GM21367 (cell line): ENCODE measurements around the gene CYB561D1.

Experiments used
- ATAC-seq: cut with Tn5 transposase; IDR thresholded peaks from one replicate; pipeline ENCODE4 v1.9.1; 2021; ENCODE audit not compliant: unreplicated experiment

Gene CYB561D1

DNA sequence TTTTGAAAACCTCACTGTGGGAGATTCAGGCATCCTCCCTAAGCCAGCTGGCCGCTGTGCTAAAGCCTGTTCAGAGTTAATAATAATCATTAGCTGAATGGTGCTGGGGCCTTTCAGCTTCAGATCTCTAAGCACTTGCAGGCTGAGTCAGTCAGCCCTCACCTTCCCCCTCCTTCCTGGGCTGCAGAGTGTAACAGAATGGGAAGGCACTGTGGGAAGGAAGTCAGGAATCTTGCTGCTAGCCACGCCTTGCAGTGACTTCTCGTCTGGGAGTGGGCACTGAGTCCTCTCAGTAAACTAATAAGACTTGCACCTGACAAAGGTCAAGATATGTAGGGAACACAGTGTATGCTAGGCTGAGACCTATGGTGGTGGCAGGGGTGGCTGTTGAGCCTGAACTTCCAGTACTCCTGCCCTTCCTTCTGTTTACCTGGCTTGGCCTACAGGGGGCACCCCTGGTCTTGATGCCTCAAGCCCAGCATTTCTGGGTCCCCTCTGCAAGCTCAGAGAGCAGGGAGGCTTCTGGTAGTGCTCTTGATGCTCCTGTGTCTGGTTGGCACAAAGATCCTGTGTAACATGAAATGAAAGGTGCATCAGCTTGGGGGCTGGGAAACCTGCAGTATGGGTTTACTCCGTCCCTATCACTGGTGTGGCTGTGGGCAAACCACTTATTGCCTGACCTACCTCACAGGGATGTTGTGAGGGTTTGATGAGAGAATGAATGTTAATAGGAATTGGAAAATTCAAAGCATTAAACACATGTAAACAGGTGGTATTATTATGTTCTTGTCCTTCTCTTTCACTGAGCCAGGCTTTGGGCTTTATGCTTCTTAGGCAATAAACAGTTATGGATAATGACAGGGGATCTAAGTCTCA lies 6.0 kb downstream of the CYB561D1 start:
- ATAC-seq, result no peak

DNA sequence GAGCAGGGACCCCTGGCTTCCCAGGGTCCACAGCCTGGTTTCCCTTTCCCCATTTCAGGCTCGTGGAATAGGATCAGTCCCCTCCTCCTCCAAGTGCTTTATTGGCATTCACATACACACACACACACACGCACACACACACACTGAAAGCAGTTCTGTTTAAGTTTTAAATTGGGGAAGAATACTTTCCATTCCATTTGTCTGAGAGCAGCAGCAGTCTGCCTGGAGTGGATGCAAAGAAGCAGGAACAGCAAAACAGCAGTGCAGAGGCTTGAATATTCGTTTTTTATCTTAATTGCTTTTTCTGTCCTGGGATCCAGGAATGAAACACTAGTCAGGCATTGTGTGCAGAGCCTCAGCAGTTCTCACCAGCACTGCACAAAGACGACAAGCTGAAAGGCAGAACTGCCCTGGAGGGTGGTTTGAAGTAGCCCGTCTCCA lies 7.1 kb downstream of the CYB561D1 start:
- ATAC-seq, result no peak

DNA sequence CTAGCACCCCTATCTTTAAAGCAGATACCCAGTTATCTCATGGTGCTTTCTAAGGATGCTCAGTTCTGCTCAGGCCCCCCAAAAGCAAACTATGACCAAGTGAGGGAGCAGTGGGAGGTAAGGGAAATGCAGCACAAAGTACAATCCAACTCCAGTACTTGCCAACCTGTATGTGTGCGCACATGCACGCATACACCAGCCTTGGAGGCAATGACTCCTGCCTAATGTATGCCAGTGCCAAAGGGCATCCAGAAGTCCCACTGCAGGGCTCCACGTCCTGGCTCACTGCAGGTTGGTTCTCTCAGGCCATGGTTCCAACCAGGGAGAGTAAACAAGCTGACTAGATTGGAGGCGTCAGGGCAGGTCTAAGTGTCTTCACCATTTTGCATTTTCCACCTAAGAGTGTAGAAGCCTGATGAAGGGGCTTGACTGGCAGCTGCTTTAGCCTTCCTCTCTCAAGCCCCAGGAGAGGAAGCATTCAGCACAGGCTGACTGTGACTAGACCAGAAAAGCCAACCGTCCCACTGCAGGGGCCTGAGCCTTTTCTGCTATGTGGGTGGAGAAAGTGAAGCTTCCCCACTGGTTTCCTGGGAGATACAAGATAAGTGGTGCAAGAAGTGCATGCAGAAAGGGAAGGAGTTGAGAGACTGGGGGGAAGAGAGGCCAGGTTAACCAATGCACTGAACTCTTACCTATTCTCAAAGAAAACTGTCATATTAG lies 7.9 kb downstream of the CYB561D1 start:
- ATAC-seq, result no peak

DNA sequence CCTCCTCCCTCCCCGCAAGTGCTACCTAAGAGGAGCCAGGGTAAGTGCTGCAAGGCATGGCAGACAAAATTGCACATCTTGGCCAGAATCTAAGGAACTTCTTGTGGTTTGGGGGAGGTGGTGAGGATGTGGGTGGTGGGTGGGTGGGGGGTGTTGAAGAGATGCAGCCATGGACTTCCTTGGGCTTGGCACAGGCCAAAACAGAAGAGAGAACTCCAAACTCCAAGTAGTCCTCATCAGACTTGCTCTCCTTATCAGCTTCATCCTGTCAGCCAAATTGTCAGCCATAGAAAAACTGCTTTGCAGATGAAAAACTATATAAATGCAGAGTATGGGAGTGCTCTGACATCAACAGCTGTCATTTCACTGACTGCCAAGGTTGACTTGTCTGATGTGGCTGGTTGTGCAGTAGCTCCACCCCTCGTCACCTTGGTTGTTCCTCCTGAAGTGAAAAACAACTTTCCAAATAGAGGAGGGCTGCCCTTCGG lies 8.5 kb downstream of the CYB561D1 start:
- no peak for ATAC-seq

DNA sequence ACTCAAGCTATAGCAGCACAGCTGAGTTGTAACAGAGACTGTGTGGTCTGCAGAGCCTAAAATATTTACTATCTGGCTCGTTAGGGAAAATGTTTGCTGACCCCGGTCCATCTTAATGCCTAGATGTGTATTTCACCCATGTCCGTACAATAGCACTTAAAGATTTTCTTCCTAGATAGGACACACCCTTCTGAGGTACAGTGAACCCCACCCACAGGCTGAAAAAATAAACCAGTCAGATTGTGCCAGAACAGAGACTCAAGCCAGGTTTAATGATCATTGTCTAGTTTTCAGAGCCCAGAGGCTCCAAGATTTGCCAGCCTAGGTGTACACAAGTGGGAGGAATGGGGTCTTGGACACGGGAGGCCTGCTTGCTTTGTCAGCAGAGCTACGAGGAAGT lies 10.0 kb downstream of the CYB561D1 start:
- ATAC-seq, result no peak

DNA sequence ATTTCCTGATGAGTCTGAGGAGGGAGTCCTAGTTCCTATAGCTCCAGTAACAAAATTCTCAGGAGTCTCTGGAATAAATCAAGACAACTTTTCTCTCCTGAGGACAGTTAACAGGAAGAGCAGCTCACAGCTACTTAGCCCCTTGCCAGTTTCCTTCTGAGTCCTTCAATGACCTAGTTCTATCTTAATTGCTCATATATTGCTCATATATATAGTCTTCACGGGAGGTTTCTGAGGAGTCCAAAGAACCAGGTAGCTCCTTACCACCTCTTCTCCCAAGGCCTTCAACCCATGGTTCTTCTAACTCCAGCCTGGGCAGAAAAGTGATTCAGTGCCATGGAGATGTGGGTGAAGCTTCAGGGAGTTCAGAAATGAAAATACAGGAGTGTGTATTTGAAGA lies 11.1 kb downstream of the CYB561D1 start:
- no peak for ATAC-seq

DNA sequence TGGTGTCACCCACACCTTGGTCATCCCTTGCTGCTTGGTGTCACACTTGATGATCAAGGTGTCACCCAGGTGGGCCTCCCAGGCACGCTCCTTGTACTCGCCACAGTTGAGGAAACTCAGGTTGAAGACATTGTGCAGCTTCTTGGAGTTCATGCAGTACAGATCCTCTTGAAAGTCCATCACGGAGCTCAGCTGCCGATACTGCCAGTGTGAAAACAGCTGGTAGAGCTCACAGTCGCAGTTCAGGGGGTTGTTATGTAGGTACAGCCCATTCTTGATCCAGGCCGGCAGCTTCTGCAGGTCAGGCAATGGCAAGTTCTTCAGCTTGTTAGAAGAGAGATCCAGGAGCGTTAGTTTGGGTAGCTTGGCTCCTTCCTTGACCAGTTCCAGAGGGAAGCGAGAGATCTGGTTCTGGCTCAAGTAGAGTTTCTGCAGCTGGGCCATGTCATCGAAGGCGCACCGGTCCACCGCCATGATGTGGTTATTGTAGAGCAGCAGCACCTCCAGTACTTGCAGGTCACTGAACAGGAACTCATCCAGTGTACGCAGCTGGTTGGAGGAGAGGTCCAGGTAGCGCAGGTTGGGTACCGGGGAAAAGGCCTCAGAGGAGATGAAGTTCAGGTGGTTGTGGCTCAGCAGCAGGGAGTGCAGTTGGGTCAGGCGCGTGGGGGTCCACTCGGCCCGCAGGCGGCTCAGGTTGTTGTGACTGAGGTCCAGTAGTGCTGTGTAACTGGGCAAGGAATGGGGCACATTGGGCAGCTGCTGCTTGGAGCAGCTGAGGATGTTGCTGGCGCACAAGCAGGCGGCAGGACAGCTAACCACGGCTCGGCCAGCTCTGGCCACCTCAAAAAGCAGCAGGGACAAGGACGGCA lies 14.3 kb downstream of the CYB561D1 start:
- no peak for ATAC-seq

DNA sequence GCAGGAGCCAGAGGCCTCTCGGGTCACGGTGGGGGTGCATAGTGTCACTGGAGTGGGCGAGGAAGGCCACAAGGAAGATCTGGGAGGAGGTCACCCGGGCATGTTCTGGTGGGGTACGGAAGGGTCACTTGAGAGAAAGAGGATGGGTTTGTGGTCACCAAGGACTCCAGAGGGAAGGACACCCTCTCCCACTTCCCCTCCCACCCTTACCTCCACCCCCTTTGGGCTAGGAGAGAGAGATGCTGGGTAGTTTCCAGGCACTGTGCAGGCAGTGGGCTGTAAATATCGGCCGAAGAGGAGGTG lies 14.9 kb downstream of the CYB561D1 start:
- no peak for ATAC-seq

DNA sequence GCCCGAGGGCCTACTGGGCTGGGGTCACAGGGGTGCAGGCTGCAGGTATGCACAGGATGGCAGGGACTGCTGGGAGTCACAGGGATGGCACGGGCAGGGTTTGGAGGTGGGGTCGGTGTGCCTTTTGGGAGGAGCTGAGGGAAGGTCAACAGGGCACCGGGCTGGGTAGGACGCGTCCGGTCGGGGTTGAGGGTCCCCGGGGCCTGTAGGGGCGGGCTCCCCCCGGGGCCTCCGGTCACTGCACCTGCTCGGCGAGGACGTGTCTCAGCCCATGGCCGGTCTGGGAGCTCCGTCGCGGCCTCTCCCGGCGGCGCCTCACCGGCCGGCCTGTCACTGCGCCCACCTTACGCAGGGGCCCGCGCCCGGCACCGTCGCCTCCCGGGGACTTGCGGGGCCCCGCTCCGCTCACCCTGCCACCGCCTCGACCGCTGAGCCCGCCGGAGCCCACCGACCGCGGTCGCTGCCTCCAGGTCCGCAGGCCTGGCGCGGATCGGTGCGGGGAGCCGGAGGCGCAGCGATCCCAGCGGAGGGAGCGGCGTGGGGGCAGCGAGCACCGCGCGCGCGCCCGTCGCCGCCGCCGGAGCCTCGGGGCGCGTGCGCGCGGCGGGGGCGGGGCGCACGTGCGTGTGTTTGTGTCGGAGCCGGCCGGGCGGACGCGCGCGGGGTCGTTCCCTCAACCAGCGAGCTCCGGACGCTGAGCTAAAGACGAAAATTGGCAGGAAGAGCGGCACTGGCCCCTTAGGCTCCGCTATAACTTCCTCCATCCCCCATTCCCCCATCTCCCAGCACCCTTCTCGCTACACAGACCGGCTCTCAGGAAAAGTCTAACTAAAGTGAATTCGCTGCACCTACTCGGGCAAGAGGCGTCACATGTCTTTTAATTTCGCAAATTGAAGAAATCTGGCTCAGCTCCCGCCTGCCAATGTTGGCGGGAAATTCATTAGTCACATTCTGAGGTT lies 15.6 kb downstream of the CYB561D1 start, which contains the start of gene AMIGO1:
Gene AMIGO1 (minus strand): TSS at position 552 of the 959 bp plus-strand sequence. CDS start 815 bp downstream, outside the sequence.
- ATAC-seq, result no peak

DNA sequence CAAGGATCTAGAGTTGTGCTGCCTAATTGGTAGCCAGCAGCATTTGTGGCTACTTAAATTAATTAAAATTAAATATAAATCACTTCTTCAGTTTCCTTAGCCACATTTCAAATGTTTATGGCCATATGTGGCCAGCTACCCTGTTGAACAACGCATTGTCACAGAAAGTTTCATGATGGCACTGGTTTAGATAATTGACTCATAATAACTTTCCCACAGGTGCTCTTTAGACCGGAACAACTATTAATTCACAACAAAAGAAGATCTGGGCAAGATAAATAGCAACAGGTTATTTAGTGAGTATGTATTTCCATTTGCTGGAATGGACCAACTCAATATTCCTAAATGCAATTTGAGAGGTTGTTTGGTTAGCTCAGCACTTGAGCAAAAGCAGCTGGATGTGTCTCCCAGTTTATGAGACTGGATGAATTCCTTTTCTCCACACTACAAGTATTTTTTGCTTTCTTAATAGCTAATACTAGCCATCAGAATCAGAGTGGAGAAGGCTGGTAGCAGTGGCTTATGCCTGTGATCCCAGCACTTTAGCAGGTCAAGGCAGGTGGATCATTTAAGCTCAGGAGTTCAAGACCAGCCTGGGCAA lies 19.3 kb downstream of the CYB561D1 start:
- no peak for ATAC-seq

DNA sequence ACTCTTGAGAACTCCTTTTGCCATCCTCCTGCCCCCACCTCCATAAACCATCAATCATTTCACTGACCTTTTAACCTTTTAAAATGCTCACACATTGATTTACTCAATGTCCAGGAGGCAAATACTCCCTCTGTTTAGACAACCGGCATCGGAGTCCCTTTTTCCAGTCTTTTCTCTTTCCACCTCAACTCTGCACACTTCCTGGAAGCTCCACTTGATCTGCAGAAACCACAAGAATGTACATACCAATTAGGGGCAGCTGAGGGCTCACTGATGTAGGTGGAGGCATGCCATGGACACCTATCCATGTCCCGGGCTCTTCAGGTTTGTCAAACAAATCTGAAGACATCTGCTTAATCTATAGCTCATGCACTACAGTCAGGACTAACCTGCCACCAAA lies 21.0 kb downstream of the CYB561D1 start:
- ATAC-seq, result no peak

DNA sequence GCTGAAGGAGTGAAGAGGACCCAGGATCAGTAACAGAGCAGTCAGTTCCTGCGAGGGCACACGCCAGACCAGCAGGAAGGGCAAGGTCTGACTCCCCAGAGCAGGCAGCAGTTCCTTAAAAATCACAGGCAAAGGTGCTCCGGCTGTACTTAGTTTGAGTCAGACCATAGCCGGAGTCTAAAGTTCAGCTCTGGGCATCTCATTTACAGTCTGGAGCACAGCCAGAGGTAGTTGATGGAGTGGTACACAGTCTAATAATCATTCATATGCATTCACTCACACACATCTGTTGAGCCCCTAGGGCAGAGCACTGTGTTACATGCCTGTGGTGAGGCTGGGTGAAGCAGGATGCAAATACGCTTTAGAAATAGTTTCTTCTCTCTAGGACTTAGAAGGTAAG lies 23.0 kb downstream of the CYB561D1 start:
- no peak for ATAC-seq

DNA sequence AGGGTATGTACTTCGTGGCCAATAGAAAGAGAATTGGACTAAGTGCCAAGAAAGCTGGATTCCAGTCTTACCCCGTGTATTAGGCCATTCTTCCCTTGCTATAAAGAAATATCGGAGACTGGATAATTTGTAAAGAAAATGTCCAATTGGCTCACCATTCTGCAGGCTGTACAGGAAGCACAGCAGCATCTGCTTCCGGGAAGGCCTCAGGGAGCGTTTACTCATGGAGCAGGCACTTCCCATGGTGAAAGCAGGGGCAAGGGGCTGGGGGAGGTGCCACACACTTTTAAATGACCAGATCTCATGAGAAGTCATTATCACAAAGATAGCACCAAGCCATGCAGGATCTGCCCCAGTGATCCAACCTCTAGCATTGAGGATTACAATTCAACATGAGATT lies 23.4 kb downstream of the CYB561D1 start:
- no peak for ATAC-seq

DNA sequence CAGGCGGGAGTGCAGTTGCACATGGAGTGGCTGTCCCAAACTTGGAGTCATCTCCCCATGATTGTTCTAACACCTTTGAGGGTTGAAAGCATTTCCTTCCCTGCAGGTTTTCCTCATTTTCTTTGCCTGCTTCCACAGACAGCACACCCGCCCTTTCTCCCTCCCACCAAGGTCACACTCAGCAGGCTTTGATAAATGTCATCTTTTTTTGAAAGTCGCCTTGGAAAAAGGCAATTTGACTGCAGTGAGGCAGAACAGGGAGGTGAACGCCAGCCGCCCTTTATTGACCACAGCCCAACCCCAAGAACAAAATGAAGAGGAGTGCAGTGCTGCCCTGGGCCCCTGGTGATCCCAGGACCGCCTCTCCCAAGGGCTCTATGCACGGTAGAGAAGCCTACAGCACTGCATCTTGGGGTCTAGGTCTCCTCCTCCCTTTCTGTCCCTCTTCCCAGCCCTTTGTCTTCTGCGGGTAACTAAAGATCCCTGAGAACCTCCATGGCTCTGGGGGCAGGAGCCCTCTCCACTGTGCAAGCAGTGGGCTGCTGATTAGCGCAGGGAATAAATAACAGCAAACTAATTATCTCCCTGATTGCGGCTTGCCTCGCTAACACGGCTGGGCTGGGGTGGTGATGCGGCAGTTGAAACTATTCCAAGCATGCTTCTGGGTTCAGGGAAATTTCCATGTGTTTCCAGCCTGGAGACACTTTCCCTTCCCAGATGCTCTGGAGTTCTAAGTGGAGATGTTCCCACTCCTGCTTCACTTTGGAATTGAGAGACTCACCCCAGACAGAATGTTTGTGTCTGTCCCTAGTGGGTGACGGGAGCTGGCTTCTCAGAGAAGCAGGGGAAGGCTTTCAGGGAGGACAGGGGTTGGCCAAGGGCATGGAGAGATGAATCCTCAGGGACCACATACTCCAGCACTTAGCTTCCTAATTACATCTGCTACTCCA lies 27.4 kb downstream of the CYB561D1 start:
- no peak for ATAC-seq

DNA sequence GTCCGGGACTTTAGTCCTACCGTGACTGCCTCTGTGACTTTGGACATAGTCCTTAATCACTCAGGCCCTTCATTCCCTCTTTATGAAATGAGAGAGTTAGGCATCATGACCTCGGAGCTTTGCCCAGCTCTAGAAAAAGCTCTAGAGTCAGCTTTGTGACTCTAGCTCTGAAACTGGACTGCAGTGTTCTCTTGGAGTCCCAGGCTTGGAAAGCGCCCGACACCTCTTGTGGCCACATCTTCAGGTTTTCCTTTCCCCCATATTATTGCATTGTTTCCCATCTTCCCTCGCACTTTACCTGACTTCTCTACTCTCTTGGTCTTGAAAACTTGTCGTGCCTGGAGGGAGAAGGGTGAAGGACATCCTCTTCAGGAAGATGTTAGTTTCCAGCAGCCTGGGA lies 28.1 kb downstream of the CYB561D1 start:
- ATAC-seq, result no peak

DNA sequence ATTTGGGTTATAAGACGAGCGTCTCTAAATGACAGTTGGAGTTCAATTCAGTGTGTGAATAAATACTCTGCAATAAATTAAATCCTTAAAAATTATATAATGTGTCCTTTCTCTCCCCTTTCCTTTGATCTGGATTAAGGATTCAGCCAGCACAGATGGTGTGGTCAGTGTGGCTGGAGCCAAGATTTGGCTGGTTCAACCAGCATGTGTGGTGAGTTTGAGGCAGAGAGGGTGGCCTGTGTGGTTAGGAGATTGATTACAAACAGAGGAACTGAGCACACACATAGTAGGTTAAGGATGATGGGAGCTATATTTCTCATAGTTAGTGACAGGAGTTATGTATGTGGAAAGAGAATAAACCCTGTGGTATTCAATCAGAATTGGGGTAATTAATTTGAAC lies 29.8 kb downstream of the CYB561D1 start:
- no peak for ATAC-seq

DNA sequence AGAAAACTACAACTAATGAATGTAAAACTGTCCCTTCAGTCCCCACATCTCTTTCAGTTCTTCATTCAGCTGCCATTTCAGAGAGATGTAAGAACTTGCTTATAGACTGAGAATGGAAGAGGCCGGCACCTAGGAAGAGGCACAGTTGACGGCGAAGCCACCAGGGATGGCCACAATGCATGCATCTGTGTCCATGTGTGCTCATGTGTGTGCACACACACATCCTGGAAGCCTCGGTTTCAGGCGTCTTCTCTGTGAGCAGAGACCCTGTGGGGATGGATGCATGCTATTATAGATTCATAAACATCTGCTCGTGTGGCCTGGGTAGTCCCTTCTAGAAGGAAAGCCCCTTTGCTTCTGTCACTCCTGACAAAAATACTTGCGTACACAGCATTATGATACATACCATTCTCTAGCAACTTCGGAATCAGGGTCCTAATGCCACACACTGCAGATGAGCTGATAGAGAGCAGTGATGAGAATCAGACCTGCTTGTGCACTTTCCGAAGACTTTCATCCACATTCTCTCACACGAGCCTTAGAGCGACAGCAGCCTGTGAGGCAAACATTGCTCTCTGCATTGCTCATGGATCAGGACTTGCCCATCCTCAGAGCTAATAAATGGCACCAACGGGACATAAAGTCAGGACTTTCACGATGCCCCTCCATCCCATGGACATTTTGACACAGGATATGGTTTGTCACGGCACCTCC lies 33.4 kb downstream of the CYB561D1 start:
- ATAC-seq, result no peak
